Adrenal gland (tissue), 5 donors: ENCODE results near the gene PLA2G5.

Experiments used
- CTCF ChIP-seq, 6 experiments: fragments of 450-650 bp in 4 of 6; fragments of 200-600 bp in 2 of 6; sonication (generic) in 1 of 6; IDR thresholded peaks; 1 replicate in 5 of 6; 2 replicates in 1 of 6; pipeline versions ENCODE4 v1.5.1 to v1.8.0; 2016 to 2021; ENCODE audit warnings: antibody characterized with exemption in 6 of 6, mild to moderate bottlenecking in 2 of 6, moderate library complexity in 1 of 6
- POLR2A ChIP-seq, 2 donors: fragments of 450-650 bp; IDR thresholded peaks; one replicate each; pipeline ENCODE4 v1.6.1; 2017; ENCODE audit warnings: antibody characterized with exemption in 2 of 2, mild to moderate bottlenecking in 2 of 2, moderate library complexity in 1 of 2
- donor health status: DM: no; HTN: no; CAD: no.

GRCh38 chr1:20028125-20028524 lies 41.9 kb upstream of the PLA2G5 start:
- TF ChIP-seq POLR2A (IDR thresholded peaks at IDR 0.05) (no peak), CTCF (IDR thresholded peaks at IDR 0.05) (no peak)
